HG03108 (cell line): ENCODE results near the gene PRKG2.
"Not testable (repeated sequence)": the region's sequence is repeated elsewhere in the genome, so short reads cannot be mapped to it uniquely, and the experiment has no call there.

Source experiments
- ATAC-seq: cut with Tn5 transposase; IDR thresholded peaks from one replicate; pipeline ENCODE4 v1.9.1; 2021; ENCODE audit warnings: moderate library complexity; ENCODE audit not compliant: unreplicated experiment

Gene PRKG2, protein sequence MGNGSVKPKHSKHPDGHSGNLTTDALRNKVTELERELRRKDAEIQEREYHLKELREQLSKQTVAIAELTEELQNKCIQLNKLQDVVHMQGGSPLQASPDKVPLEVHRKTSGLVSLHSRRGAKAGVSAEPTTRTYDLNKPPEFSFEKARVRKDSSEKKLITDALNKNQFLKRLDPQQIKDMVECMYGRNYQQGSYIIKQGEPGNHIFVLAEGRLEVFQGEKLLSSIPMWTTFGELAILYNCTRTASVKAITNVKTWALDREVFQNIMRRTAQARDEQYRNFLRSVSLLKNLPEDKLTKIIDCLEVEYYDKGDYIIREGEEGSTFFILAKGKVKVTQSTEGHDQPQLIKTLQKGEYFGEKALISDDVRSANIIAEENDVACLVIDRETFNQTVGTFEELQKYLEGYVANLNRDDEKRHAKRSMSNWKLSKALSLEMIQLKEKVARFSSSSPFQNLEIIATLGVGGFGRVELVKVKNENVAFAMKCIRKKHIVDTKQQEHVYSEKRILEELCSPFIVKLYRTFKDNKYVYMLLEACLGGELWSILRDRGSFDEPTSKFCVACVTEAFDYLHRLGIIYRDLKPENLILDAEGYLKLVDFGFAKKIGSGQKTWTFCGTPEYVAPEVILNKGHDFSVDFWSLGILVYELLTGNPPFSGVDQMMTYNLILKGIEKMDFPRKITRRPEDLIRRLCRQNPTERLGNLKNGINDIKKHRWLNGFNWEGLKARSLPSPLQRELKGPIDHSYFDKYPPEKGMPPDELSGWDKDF

DNA sequence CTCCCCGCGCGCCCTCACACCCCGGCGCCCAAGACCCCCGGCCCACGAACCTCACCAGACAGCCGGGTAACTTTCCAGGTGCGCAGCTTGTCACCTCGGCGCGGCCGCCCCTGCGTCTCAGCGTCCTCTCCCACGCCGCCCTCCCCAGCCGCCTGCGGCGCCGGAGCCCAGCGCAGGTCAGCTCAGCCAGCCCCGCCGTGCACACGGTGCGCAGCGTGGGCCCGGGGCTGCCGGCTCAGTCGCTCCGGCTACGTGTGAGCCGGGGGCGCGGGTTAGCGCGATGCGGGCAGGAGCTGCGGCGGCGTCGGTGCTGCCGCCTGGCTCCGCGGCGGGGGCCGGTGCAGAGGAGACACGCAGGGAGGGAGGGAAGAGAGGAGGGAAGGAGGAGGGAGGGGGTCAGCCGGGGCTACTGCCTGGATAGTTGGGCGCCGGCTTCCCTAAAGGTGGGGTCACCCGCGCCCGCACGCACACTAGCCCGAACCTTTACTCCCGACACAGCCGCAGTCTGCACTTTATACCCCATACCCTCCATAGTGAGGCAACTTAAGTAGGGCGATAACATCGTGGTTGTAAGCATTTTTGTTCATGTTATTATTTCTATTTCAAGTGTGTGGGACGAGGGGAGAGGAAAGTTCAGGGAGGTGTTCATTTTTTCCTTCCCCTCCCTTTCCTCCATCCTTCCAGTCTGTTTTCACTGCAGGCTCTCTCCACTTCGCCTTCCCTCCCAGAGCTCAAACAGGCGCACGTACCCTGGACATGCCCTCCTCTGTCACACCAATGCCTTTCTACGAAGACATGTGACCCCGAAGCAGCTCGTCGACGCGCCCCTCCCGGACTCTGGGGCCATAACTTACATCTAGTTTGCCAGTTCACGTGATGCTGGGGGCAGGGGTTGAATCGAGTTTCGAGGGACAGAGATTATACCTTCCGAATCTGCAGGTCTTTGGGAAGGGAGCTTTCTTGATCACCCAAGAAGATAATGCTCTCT is at the start of gene PRKG2:
TSS of gene PRKG2 (minus strand) at position 342 of the 988 bp plus-strand sequence. CDS start 10,175 bp downstream, outside the sequence.
- ATAC-seq: no peak

DNA sequence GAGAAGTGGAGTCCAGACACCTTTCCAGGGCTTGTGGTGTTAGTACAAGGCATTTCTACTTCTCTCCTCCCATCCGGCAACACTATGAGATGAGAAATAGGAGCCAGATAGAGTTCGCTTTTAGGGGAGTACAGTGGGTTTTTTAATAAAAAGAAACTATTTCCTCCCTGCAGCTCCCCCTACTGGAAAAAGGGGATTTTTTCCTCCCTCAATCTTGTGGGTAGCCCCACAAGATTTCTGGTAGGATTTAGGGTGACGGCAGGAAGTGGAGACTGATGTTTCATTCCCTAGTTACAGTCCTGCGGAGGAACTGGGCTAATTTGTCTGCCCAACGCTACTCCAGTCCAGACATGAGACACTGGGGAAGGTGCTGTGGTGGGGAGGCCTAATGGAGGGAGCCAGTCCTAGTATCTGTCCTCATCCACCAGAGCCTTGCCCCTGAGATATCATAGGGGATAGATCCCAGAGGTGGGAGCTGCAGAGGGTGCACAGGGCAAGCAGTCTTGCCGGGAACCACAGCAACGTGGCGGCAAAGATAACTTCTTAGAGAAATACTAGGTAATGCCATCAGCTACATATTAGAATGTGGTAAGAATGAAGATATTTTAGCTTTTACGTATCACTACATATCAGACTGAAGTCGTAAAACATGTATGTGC is 45.5 kb upstream of the PRKG2 start:
- ATAC-seq: no peak

DNA sequence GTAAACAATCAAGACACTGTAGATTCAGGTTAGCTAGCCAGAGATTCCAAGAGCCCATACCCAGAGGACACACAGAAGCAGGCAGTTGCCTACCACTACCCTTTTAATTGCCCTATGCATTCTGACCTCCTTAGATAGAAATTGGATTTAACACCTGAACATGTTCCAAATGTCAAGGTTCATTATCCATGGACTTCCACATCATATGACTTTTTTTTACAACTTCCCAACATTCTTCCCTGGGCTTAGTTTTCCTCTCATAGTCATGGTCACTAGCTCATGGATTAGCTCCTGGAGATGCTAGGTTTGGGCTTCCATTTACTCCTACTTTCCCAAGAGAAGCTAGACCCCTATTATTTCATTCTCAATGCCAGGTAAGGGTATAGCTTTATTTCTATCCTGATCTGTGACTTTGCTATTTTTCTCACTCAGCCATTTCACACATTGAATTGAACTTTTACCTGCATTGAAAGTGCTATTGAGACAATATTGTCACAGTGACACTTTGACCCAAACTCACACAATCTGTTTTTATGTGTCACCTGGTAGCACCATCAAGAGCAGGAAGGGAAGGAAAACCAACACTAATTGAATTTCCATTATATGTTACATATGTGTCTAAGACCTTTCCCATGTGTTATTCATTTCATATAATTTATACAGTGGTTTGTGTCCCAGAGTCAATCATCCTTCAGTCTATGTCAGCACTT is 44.0 kb upstream of the PRKG2 start:
- ATAC-seq: no peak

DNA sequence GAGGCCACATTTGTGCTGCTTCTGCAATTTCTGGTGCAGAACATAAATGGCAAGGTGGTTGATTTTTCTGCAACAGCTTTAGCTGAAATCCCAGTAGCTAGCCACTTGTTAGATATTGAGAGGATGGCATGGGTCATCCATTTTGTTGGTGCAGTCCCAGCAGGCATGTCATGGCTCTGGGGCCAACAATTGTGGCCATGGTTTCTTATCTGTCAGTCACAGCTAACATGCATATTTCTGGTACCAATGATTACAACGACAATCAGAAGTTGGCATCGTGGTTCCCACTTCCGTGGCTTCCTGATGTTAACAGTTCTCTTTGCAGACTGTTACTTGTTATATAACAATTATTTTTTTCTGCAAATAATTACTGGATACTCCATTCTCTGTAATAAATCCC is 42.8 kb upstream of the PRKG2 start:
- no peak for ATAC-seq

DNA sequence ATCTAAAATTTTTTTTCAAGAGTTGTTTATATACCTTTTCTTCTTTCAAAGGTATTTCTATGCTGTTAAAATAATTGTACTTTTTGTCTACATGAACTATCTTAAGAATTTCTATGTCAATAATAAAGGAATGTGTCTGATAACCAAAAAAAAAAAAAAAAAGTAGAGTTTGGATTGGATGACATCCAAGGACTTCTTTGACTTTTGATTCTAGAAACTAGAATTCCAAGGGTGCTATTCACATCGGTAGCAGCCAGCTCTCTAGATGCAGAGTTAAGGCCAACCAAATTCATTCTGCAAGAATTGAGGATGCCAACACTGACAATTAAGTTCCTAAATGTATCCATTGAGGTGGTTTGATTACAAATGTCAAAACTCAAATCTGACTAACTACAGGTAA is 42.0 kb upstream of the PRKG2 start:
- ATAC-seq: no peak

DNA sequence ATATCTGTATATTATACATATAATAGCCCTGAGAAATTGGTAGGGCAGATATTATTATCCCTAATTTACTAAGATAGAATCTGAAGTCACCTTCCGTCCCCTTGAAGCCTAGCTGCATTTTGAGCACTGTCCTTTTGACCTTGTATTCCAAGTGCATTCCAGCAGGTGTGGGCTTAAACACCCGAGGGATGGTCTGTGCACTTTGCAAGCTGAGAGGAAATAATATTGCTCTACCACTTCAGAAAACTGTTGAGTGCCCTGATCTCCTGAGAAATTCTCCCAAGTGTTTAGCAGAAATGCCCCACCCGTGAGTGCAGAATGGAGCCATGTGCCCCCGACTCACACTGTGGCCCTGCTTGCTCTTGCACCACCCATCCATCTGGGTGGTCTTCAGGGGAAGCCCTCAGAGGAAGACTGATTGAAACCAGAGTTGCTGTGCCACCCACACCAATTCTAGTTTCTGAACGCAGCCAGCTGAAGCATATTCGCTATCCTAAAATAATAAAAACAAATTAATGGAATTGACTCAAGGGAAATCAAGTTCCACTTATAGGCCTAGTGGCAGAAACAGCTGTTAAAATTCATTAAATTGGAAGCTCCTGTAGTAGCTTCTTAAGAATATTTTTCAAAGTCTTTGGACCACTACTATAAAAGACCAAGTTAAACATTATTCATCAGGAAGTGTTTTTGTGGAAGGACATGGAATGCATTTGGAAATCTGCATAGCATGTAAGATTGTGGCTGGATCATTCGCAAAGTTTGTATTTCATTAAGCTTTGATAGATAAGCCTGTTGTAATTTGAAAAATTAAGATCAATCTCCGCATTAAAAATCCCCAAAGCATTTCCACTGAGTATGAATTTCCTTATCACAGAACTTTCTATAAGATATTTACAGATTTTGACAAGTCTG is 41.3 kb upstream of the PRKG2 start:
- ATAC-seq: no peak

DNA sequence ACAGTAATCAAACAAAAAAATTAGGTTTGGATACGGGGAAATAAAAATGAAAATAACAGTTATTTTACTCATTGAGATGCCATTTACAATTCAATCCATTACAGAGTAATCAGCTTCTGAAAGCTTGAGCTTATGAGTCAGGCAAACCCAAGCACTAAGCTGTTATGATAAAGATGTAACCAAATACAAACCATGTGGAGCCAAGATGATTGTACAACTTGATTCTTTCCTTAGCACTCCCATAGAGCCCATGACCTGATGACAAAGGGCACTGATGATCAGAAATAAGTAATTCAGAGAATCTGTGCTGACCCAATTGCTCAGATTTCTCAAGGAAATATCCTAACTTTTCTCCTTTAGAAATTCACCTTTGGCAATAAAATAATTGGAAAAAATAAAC is 40.5 kb upstream of the PRKG2 start:
- no peak for ATAC-seq

DNA sequence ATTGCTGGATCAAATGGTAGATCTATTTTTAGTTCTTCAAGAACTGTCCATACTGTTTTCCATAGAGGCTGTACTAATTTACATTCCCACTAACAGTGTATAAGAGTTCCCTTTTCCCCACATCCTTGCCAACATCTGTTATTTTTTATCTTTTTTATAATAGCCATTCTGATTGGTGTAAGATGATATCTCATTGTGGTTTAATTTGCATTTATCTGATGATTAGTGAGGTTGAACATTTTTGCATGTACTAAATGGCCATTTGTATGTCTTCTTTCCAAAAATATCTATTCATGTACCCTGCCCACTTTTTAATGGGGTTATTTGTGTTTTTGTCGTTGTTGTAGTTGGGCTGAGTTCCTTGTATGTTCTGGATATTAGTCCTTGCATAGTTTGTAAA is 35.4 kb upstream of the PRKG2 start:
- ATAC-seq: no peak

DNA sequence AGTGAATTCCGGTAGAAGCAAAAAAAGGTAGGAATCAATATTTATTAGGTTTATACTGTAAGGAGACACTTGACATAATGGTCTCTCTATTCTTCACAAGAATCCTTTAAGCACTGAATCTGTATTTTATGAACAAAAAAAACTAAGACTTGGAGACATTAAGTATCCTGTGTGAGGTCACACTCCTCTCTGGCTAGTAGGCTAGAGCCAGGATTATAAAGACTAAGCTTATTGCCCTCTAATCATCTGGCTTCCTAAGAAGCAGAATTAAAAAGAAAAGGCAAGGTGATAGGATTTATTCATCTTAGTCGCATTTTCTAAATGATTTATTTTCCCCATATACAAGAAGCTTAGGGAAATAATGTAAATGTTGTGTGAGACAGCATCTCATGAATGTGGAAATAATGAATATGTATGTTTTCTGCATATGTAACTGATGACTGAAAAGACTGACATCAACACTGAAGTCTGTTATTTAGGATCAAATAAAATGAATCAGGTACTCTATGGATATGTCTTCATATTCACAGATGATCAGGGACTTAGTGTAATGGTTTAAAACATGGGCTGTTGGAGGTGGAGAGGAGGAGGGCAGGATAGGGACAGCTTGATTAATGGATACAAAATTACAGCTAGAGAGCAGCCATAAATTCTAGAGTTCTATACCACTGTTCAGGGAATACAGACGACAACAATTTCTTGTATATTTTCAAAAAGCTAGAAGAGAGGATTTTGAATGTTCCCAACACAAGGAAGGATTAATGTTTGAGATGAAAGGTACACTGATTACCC is 30.4 kb upstream of the PRKG2 start:
- no peak for ATAC-seq

DNA sequence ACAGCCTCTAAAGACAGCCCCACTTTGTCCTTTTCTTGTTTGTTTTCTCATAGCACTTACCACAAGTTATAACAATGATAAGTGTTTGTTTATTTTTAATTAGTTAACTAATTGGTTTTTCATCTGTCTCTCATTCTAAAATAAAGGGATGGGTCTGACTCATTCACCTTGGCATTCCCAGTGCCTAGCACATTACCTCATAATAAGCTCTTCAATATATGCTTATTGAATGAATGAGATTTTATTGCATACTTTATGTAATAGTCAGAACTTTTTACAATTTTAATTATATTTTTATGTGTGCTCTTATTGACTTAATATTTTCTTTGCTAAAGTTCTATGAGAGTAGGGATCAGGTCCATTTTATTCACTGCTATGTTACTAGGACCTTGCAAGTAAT is 22.8 kb upstream of the PRKG2 start:
- no peak for ATAC-seq

DNA sequence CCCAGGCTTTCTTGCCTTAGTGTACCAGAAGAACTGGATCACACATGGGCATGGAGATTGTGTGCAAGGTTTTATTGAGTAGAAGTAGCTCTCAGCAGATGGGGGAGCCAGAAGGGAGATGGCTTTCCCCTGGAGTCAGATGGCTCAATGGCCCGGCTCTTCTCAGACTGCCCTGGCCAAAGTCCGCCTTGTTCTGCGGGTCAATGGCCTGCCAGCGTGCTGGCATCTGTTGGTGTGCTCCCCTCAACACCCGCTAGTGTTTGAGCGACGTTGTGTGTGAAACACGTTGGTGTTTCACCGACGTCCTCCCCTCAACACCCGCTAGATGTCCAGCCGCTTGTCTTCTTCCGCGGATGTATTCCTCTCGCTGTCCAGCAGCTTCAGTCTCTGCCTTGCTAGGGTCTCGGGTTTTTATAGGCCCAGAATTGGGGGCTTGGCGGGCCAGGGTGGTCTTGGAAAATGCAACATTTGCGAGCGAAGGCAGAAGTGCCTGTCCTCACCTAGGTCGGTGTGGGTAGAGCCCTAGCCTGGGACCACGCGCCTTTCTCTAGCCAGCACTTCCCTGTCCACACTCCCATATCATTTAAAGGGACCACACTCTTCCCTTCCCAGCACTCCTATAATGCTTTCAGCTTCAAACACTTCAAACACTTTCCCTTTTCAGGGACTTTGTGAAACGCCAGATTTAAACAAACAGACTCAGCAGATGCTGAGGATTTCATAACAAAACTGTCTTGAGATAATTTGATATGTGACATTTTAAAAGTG is 21.1 kb upstream of the PRKG2 start:
- ATAC-seq: no peak

DNA sequence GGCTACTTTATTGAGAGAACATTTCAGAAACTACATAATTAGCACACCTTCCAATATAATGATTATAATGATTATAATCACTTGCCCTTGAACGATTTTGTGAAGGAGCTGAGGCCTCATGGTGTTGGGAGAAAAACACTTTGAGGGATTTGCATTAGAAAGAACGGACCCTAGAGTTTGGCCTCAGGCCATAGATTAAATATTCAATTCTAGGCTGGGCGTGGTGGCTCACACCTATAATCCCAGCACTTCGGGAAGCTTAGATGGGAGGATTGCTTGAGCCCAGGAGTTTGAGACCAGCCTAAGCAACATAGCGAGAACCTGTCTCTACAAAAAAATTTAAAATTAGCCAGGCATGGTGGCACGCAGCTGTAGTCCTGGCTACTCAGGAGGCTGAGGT is 12.9 kb upstream of the PRKG2 start:
- no peak for ATAC-seq

DNA sequence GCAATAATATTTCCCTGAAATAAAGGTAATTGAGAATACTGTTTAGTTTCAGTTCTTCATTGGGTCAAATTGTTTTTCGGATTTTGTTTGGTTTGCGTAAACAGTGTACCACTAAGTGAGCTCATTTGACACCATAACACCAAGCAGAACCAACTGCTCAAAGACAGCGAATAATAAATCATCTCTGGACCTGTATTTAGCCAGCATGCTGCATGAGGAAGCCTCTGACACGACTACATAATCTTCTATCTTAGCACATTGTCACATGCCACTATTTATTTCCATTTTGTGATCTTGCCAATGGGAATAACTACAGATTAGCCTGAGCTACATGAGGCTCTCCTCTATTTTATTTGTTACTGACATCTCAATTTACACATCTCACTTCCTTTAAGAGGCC is 12.1 kb upstream of the PRKG2 start:
- ATAC-seq: no peak

DNA sequence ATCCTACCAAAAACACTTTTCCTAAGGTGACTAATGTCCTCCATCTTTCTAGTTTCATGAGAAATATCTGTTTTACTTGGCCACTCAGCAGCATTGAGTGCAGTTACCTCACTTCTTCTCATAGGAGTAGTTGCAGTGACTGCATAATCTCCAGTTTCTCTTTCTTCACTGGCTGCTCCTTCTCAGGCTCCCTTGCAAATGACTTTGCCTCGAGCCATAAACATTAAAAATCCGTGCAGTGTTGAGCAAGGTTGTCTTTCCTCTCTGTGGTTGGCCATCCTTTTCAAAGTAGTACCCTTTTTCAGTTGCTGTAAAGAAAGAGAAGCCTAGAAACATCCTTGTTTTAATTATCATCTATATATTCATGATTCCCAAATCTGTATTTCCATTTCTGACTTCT is 10.2 kb upstream of the PRKG2 start:
- ATAC-seq: no peak

DNA sequence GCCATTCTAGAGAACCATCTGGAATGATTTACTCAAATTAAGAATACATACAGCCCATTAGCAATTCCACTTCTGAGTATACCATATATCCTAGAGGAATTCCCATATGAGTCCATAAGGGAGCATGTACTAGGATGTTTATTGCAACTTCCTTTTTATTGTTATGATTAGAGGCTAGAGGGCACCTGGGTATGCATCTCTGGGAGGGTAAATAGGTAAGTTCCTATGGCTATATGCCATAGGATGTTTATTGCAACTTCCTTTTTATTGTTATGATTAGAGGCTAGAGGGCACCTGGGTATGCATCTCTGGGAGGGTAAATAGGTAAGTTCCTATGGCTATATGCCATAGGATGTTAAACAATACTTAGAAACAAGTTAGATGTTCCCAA is 7.1 kb upstream of the PRKG2 start:
- not testable (repeated sequence) for ATAC-seq

DNA sequence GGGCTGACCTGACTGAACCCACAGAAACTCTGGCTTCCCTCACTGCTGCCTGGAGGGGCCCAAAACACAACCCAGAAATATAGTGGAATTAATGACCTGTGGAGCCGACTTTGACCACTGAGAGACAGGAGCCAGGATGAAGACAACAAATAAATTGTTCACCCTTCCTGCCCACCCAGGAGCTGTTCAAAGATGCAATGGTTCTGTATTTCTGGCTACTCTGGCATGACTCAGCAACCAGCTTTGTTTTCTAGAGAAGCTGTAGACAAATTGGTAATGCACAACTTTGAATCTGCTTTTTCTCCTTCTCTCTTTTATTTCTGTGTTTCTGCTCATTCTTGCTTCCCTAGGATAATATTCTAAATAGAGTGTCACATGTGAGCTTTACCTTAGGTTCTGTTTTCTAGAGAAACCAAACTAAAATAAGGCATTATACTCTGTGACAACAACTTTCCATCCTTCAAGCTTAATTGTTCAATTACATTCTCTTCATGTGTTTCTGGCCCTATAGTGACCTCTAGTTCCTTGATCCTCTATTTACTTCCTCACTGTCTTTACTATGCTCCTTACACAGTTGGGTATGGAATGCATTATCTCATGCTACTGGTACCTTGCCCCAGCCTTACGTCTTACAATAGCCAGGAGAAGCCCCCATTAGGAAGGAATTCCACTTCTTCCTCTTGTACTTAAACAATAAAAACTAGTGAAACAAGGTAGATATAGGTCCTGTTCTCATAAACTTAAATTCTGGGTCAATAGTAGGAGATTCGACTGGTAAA is 6.5 kb upstream of the PRKG2 start:
- ATAC-seq: no peak

DNA sequence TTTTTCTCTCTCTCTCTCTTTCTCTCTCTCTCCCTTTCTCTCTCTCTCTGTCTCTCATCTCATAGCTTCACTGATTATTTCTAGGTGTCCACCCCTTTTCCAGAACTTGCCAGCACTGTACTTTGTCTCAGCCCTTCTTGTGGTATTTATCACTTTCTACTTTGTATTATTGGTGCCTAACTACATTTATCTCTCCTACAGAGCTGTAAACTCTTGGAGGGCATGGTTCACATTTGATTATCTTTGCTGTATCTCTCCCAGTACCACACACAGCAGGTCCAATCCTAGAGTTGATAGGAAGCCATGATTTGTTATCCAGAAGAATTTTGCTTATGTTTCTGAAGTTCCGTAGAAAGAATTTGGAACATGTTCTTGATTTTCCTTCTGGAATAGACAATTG is 5.2 kb upstream of the PRKG2 start:
- no peak for ATAC-seq
